ENCODE data around the gene BTBD16.

Gene BTBD16

DNA sequence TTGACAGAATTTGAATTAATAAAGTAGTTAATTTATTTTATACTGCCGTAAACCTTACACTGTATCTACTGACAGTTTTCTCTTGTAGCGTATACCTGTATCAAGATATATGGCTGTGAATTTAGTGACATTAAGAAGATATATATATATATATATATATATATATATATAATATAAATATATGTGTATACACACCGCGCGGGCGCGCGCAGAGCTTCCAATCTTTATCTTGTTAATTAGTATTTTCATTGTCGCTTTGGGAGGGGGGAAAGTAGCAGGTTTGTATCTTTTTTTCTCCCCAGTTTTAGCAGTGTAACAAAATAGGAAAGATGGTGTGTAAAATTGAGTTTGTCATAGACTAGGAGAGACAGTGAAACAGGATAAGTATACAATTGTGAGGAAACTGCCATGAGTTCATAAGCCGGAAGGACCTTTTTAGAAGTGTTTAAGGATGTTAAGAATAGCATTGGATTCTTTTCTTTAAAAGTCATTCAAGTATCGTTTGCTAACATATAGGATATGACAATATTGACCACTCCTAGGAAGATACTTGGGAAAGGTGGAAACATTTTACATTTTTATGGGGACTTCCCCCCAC, 105.4 kb downstream of the BTBD16 start:
- DNase-seq (ENCODE audit: low read depth, low spot score) = no peak
- peaks cover 7% of the 10 kb centered on the region for H3K36me3 ChIP-seq (ENCODE audit: insufficient read depth, insufficient read length, low read length)
- no peaks in the 10 kb centered on the region for H3K4me1 ChIP-seq (ENCODE audit: insufficient read depth, insufficient read length)
- no peak overlapping the region for H3K4me3 ChIP-seq (ENCODE audit: insufficient read length, low read depth)
- no peak for TF ChIP-seq ZNF274 (IDR thresholded peaks at IDR 0.05; ENCODE audit: low read depth, low read length)
- TF ChIP-seq SUZ12 (IDR thresholded peaks at IDR 0.05; ENCODE audit: extremely low read depth, insufficient read depth, insufficient read length) = no peak
- TF ChIP-seq YY1 (IDR thresholded peaks at IDR 0.05; ENCODE audit: insufficient read depth, insufficient read length) = no peak
- no peaks in the 10 kb centered on the region for H3K9me3 ChIP-seq (ENCODE audit: insufficient read depth, low read length)
- no peak overlapping the region for H3K9ac ChIP-seq (ENCODE audit: insufficient read length, low read depth)
- peaks cover 15% of the 10 kb centered on the region for H3K27me3 ChIP-seq (ENCODE audit: insufficient read depth, insufficient read length)

GRCh38 chr10:122379041-122379440, 107.9 kb downstream of the BTBD16 start:
- H3K36me3 ChIP-seq (ENCODE audit: insufficient read depth, insufficient read length, low read length) = peaks cover 7% of the 10 kb centered on the region
- H3K4me3 ChIP-seq (ENCODE audit: insufficient read length, low read depth) = no peak overlapping the region
- peaks cover 2% of the 10 kb centered on the region for H3K27me3 ChIP-seq (ENCODE audit: insufficient read depth, insufficient read length)
- TF ChIP-seq SUZ12 (IDR thresholded peaks at IDR 0.05; ENCODE audit: extremely low read depth, insufficient read depth, insufficient read length) (no peak), YY1 (IDR thresholded peaks at IDR 0.05; ENCODE audit: insufficient read depth, insufficient read length) (no peak), ZNF274 (IDR thresholded peaks at IDR 0.05; ENCODE audit: low read depth, low read length) (no peak)
- H3K9ac ChIP-seq (ENCODE audit: insufficient read length, low read depth) = no peak overlapping the region
- H3K4me1 ChIP-seq (ENCODE audit: insufficient read depth, insufficient read length) = no peaks in the 10 kb centered on the region
- DNase-seq (ENCODE audit: low read depth, low spot score) = no peak
- H3K9me3 ChIP-seq (ENCODE audit: insufficient read depth, low read length) = no peaks in the 10 kb centered on the region

DNA sequence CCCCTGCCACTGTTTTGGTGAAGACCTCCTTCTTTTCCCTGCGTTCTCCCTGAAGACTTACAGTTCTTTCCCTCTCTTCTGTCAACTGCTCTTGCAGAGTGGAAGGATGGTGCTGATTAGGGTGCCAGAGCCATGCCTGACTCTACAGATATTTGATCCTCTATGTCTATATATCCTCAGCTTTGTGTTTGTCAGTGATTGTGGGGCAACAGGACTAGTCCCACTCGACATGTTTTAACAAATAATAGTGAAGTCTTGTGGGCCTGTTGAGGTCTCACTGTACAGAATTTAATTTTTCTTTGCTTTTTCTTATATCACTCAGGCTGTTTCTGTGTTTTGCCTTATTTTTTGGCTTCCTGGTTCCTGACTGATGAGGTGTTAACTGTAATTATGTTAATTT, 108.4 kb downstream of the BTBD16 start:
- no peak for DNase-seq (ENCODE audit: low read depth, low spot score)
- H3K4me3 ChIP-seq (ENCODE audit: insufficient read length, low read depth) = no peak overlapping the region

DNA sequence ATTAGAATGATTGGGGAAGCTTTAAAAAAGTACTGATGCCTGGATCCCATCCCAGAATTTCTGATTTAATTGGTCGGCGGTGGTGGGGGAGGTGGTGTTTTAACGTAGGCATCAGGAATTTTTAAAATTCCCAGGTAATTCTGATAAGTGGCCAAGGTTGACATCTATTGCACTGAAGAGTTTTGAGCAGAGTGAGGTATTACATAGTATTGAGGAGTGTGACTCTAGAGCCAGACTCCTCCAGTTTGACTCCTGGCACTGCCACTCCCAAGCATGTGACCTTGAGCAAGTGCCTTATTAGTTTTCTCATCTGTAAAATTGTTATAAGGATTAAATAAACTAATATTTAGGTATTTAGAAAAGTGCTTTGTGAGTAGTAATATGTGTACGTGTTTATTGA, 109.6 kb downstream of the BTBD16 start:
- Histone ChIP-seq H3K4me1 (ENCODE audit: insufficient read depth, insufficient read length) (no peaks in the 10 kb centered on the region), H3K36me3 (ENCODE audit: insufficient read depth, insufficient read length, low read length) (peaks cover 7% of the 10 kb centered on the region), H3K9ac (ENCODE audit: insufficient read length, low read depth) (no peak overlapping the region), H3K9me3 (ENCODE audit: insufficient read depth, low read length) (no peaks in the 10 kb centered on the region), H3K27me3 (ENCODE audit: insufficient read depth, insufficient read length) (no peaks in the 10 kb centered on the region), H3K4me3 (ENCODE audit: insufficient read length, low read depth) (no peak overlapping the region)
- DNase-seq (ENCODE audit: low read depth, low spot score) = no peak
- no peak for TF ChIP-seq SUZ12 (IDR thresholded peaks at IDR 0.05; ENCODE audit: extremely low read depth, insufficient read depth, insufficient read length)
- TF ChIP-seq ZNF274 (IDR thresholded peaks at IDR 0.05; ENCODE audit: low read depth, low read length) = no peak
- no peak for TF ChIP-seq YY1 (IDR thresholded peaks at IDR 0.05; ENCODE audit: insufficient read depth, insufficient read length)

More for the DNA sequence above, 108.4 kb downstream of the BTBD16 start:
- no peak for TF ChIP-seq YY1 (IDR thresholded peaks at IDR 0.05; ENCODE audit: insufficient read depth, insufficient read length)
- H3K9ac ChIP-seq (ENCODE audit: insufficient read length, low read depth) = no peak overlapping the region
- no peaks in the 10 kb centered on the region for H3K27me3 ChIP-seq (ENCODE audit: insufficient read depth, insufficient read length)
- no peaks in the 10 kb centered on the region for H3K9me3 ChIP-seq (ENCODE audit: insufficient read depth, low read length)
- peaks cover 7% of the 10 kb centered on the region for H3K36me3 ChIP-seq (ENCODE audit: insufficient read depth, insufficient read length, low read length)
- no peaks in the 10 kb centered on the region for H3K4me1 ChIP-seq (ENCODE audit: insufficient read depth, insufficient read length)

DNA sequence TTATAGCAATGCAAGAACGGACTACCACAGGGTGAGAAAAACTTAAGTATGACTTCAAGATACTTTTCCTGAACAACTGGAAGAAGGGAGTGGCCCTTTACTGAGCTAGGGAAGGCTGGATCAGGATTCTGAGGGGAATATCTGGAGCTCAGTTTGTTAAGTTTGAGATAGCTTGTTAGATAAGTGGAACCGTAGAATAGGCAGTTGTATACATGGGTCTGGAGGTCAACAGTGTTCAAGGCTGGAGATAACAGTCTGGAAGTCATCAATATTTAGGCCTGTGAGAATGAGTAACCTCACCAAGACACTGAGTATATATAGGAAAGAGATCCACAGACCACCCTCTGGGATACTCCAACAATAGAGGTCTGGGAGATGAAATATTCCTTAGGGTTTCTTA, 110.6 kb downstream of the BTBD16 start:
- Histone ChIP-seq H3K4me3 (ENCODE audit: insufficient read length, low read depth) (no peak overlapping the region), H3K9me3 (ENCODE audit: insufficient read depth, low read length) (no peaks in the 10 kb centered on the region), H3K9ac (ENCODE audit: insufficient read length, low read depth) (no peak overlapping the region), H3K36me3 (ENCODE audit: insufficient read depth, insufficient read length, low read length) (peaks cover 7% of the 10 kb centered on the region), H3K27me3 (ENCODE audit: insufficient read depth, insufficient read length) (no peaks in the 10 kb centered on the region), H3K4me1 (ENCODE audit: insufficient read depth, insufficient read length) (no peaks in the 10 kb centered on the region)
- TF ChIP-seq YY1 (IDR thresholded peaks at IDR 0.05; ENCODE audit: insufficient read depth, insufficient read length) = no peak
- no peak for TF ChIP-seq ZNF274 (IDR thresholded peaks at IDR 0.05; ENCODE audit: low read depth, low read length)
- TF ChIP-seq SUZ12 (IDR thresholded peaks at IDR 0.05; ENCODE audit: extremely low read depth, insufficient read depth, insufficient read length) = no peak
- no peak for DNase-seq (ENCODE audit: low read depth, low spot score)

GRCh38 chr10:122386514-122386913, 115.4 kb downstream of the BTBD16 start:
- no peak for TF ChIP-seq ZNF274 (IDR thresholded peaks at IDR 0.05; ENCODE audit: low read depth, low read length)
- no peak for TF ChIP-seq SUZ12 (IDR thresholded peaks at IDR 0.05; ENCODE audit: extremely low read depth, insufficient read depth, insufficient read length)
- no peak for TF ChIP-seq YY1 (IDR thresholded peaks at IDR 0.05; ENCODE audit: insufficient read depth, insufficient read length)

GRCh38 chr10:122387572-122387971, 116.5 kb downstream of the BTBD16 start:
- no peak for DNase-seq (ENCODE audit: low read depth, low spot score)
- Histone ChIP-seq H3K4me3 (ENCODE audit: insufficient read length, low read depth) (no peak overlapping the region), H3K9me3 (ENCODE audit: insufficient read depth, low read length) (0 out of 2 replicates have a peak, but pooled peaks cover 4% of the 10 kb centered on the region), H3K9ac (ENCODE audit: insufficient read length, low read depth) (no peak overlapping the region), H3K27me3 (ENCODE audit: insufficient read depth, insufficient read length) (no peaks in the 10 kb centered on the region), H3K36me3 (ENCODE audit: insufficient read depth, insufficient read length, low read length) (no peaks in the 10 kb centered on the region), H3K4me1 (ENCODE audit: insufficient read depth, insufficient read length) (no peaks in the 10 kb centered on the region)
- TF ChIP-seq ZNF274 (IDR thresholded peaks at IDR 0.05; ENCODE audit: low read depth, low read length) (no peak), YY1 (IDR thresholded peaks at IDR 0.05; ENCODE audit: insufficient read depth, insufficient read length) (no peak), SUZ12 (IDR thresholded peaks at IDR 0.05; ENCODE audit: extremely low read depth, insufficient read depth, insufficient read length) (no peak)

More at GRCh38 chr10:122386514-122386913, 115.4 kb downstream of the BTBD16 start:
- DNase-seq (ENCODE audit: low read depth, low spot score) = no peak
- Histone ChIP-seq H3K9me3 (ENCODE audit: insufficient read depth, low read length) (0 out of 2 replicates have a peak, but pooled peaks cover 4% of the 10 kb centered on the region), H3K9ac (ENCODE audit: insufficient read length, low read depth) (no peak overlapping the region), H3K4me3 (ENCODE audit: insufficient read length, low read depth) (no peak overlapping the region), H3K36me3 (ENCODE audit: insufficient read depth, insufficient read length, low read length) (no peaks in the 10 kb centered on the region), H3K4me1 (ENCODE audit: insufficient read depth, insufficient read length) (no peaks in the 10 kb centered on the region), H3K27me3 (ENCODE audit: insufficient read depth, insufficient read length) (no peaks in the 10 kb centered on the region)
